GM03348 (cell line): ENCODE results near the gene RAB23.

Experiments
- DNase-seq: peaks from one replicate; pipeline ENCODE4 v3.0.0; 2012; ENCODE audit warnings: low spot score

The RAB23 gene

GRCh38 chr6:57180596-57180995 lies 41.5 kb downstream of the RAB23 start:
- DNase-seq = no peak

GRCh38 chr6:57177545-57178265 lies 44.4 kb downstream of the RAB23 start:
- peak; percentile 55 for DNase-seq

- no peak for DNase-seq
Measured at GRCh38 chr6:57174511-57174907, 47.6 kb downstream of the RAB23 start.

GRCh38 chr6:57173886-57174510 lies 48.1 kb downstream of the RAB23 start:
- DNase-seq = peak; percentile 72

- DNase-seq = peak; percentile 25
Measured at GRCh38 chr6:57173056-57173885, 48.8 kb downstream of the RAB23 start.

GRCh38 chr6:57172136-57173055 lies 49.7 kb downstream of the RAB23 start, which contains the start of gene BAG2:
BAG2 (plus strand) TSS chr6:57172326; CDS start chr6:57172698, 372 bp downstream.
- DNase-seq = peak; percentile 93

GRCh38 chr6:57165080-57165479 lies 57.0 kb downstream of the RAB23 start:
- no peak for DNase-seq

GRCh38 chr6:57163956-57164355 lies 58.2 kb downstream of the RAB23 start:
- DNase-seq = no peak

- no peak for DNase-seq
Measured at GRCh38 chr6:57162516-57162915, 59.6 kb downstream of the RAB23 start.

GRCh38 chr6:57162028-57162427 lies 60.1 kb downstream of the RAB23 start:
- no peak for DNase-seq

GRCh38 chr6:57159127-57159526 lies 63.0 kb downstream of the RAB23 start:
- no peak for DNase-seq

GRCh38 chr6:57158658-57159057 lies 63.4 kb downstream of the RAB23 start:
- DNase-seq = no peak

GRCh38 chr6:57147955-57148858 lies 73.9 kb downstream of the RAB23 start:
- DNase-seq = no peak

GRCh38 chr6:57147401-57147800 lies 74.7 kb downstream of the RAB23 start:
- DNase-seq = no peak

GRCh38 chr6:57143690-57144089 lies 78.4 kb downstream of the RAB23 start:
- DNase-seq = no peak

- no peak for DNase-seq
Measured at GRCh38 chr6:57142178-57142525, 80.0 kb downstream of the RAB23 start.

- DNase-seq = no peak
Measured at GRCh38 chr6:57141451-57142177, 80.5 kb downstream of the RAB23 start.

- DNase-seq = no peak
Measured at GRCh38 chr6:57138026-57138425, 84.1 kb downstream of the RAB23 start.

GRCh38 chr6:57137350-57137749 lies 84.8 kb downstream of the RAB23 start:
- DNase-seq = no peak
